GM13977 (cell line): Measurements from ENCODE around the gene MSI2.

Experiments used
- DNase-seq: peaks from one replicate; pipeline ENCODE4 v3.0.0; 2012; ENCODE audit warnings: low spot score
- CTCF ChIP-seq: IDR thresholded peaks from 2 replicates; pipeline ENCODE4 v1.5.1; 2012; ENCODE audit warnings: mild to moderate bottlenecking, control low read depth; ENCODE audit not compliant: insufficient read depth; ENCODE audit errors: extremely low read depth, missing control alignments
- in situ Hi-C: fragments of 300-500 bp; cut with MboI; formaldehyde crosslinking; loops from one replicate; pipeline ENCODE4 v1.12.0; 2022; ENCODE audit warnings: low sequenced_read_pairs, low pct_unique_long_range_greater_than_20kb, mixed read lengths, inconsistent platforms; ENCODE audit not compliant: unreplicated experiment

Gene MSI2

GRCh38 chr17:57720386-57721035 lies 464.2 kb downstream of the MSI2 start:
- in situ Hi-C loops, result no loop called here
- TF ChIP-seq CTCF, result no peak
- no peak for DNase-seq

GRCh38 chr17:57721967-57722703 lies 465.8 kb downstream of the MSI2 start:
- in situ Hi-C loops, result no loop called here
- DNase-seq, result no peak
- TF ChIP-seq CTCF, result no peak

GRCh38 chr17:57722704-57723043 lies 466.4 kb downstream of the MSI2 start:
- no peak for DNase-seq
- in situ Hi-C loops, result no loop called here
- TF ChIP-seq CTCF, result no peak

- no peak for TF ChIP-seq CTCF
- DNase-seq, result no peak
- in situ Hi-C loops, result no loop called here
These were observed 467.2 kb downstream of the MSI2 start for GRCh38 chr17:57723427-57724025.

GRCh38 chr17:57724026-57724728 lies 467.9 kb downstream of the MSI2 start:
- in situ Hi-C loops, result no loop called here
- DNase-seq, result peak; percentile 28
- TF ChIP-seq CTCF, result no peak

GRCh38 chr17:57724729-57725125 lies 468.4 kb downstream of the MSI2 start:
- in situ Hi-C loops, result loop anchor here (25.0 kb wide), 2 partner anchors 487 to 587 kb away; no protein-coding TSS in a partner anchor
- no peak for DNase-seq
- TF ChIP-seq CTCF, result no peak
